Kidney epithelial cell (primary cell): ENCODE measurements around the gene DNAJA1. TPM values are rescaled to one million over a fixed set of nuclear protein-coding genes. Genes with fewer than 3 reads are reported as not detected.
"Not testable (repeated sequence)": the region's sequence is repeated elsewhere in the genome, so short reads cannot be mapped to it uniquely, and the experiment has no call there.

Experiments used
- DNase-seq: peaks from one replicate; pipeline ENCODE4 v3.0.0-alpha.2; 2010; ENCODE audit warnings: low read depth
- H3K27me3 ChIP-seq: 2 replicates; pipeline ENCODE4 v1.6.0; 2011; ENCODE audit warnings: low read length; ENCODE audit not compliant: control insufficient read depth, insufficient read depth
- H3K36me3 ChIP-seq: 2 replicates; pipeline ENCODE4 v1.5.1; 2011; ENCODE audit warnings: low read length; ENCODE audit not compliant: control insufficient read depth, insufficient read depth
- H3K4me3 ChIP-seq: 2 replicates; pipeline ENCODE4 v1.5.1; 2011; ENCODE audit warnings: low read depth, mild to moderate bottlenecking, control low read depth, low read length
- total RNA-seq: library from RNA; depleted of rRNA; stranded (reverse); fragments of >200 nt; gene quantifications from 2 replicates; pipeline ENCODE4 v1.2.3, GENCODE V29; 2015
- TF ChIP-seq, protein P1 (sequence below): IDR thresholded peaks from 2 replicates; pipeline ENCODE4 v1.5.1; 2011; ENCODE audit warnings: mild to moderate bottlenecking, moderate library complexity, low read length, control low read depth, inconsistent platforms; ENCODE audit not compliant: insufficient read depth, poor library complexity, severe bottlenecking

Gene DNAJA1
- total RNA-seq, 1 donor from 2014 or later = 166 TPM

DNA sequence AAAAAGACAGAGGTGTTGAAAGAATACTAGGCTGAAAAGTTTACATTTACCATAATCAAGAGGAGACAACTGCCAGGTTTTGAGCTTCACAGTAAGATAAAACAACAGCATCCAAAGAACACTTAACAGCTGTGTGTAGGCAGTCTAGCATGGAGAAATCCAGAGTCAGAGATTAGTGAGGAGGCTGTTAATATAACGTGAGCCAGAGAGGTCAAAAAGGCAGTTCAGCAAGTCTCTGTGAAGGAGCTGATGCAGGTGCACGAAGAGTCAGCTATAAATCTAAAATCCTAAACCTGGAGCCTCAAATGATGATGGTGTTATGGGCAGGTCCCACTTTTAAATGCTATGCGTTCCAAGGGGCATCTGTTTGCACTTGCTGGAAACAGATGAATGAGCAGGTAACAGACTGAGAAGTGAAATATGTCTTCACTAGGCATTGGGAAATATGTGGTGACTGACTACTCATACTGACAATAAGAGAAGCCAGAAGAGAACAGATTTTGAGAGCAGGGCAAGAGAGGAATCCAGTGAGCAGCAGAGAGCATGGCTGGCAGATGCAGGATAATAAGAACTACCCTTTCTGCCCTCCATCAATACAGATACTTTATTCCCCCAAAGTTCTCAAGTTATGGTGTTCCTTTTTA is 32.4 kb upstream of the DNAJA1 start:
- Histone ChIP-seq H3K4me3 (no peak overlapping the region), H3K36me3 (no peaks in the 10 kb centered on the region), H3K27me3 (no peaks in the 10 kb centered on the region)
- TF ChIP-seq, protein P1, sequence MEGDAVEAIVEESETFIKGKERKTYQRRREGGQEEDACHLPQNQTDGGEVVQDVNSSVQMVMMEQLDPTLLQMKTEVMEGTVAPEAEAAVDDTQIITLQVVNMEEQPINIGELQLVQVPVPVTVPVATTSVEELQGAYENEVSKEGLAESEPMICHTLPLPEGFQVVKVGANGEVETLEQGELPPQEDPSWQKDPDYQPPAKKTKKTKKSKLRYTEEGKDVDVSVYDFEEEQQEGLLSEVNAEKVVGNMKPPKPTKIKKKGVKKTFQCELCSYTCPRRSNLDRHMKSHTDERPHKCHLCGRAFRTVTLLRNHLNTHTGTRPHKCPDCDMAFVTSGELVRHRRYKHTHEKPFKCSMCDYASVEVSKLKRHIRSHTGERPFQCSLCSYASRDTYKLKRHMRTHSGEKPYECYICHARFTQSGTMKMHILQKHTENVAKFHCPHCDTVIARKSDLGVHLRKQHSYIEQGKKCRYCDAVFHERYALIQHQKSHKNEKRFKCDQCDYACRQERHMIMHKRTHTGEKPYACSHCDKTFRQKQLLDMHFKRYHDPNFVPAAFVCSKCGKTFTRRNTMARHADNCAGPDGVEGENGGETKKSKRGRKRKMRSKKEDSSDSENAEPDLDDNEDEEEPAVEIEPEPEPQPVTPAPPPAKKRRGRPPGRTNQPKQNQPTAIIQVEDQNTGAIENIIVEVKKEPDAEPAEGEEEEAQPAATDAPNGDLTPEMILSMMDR = no peak
- DNase-seq = no peak

DNA sequence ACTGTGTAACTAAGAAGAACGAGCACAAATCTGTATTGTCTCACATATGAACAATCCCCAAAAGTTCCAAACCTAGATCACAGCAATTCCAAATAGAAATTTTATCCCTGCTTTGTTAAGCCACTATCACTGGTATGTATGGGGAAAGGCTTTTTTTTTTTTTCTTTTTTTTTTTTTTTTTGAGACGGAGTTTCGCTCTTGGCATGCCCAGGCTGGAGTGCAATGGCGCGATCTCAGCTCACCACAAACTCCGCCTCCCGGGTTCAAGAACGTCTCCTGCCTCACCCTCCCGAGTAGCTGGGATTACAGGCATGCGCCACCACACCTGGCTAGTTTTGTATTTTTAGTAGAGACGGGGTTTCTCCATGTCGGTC is 24.4 kb upstream of the DNAJA1 start:
- DNase-seq, H3K36me3 ChIP-seq, H3K27me3 ChIP-seq: not testable (repeated sequence)
- peak overlapping the region; percentile 69 for H3K4me3 ChIP-seq

DNA sequence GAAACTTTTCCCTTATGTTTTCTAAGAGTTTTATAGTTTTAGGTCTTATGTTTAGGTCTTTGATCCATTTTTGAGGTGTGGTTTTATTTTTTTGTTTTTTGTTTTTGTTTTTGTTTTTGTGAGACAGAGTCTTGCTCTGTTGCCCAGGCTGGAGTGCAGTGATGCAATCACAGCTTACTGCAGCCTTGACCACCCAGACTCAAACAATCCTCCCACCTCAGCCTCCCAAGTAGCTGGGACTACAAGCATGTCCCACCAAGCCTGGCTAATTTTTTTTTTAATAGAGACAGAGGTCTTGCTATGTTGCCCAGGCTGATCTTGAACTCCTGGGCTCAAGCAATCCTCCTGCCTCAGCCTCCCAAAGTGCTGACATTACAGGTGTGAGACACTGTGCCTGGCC is 19.7 kb upstream of the DNAJA1 start:
- H3K27me3 ChIP-seq, H3K4me3 ChIP-seq, DNase-seq: not testable (repeated sequence)

DNA sequence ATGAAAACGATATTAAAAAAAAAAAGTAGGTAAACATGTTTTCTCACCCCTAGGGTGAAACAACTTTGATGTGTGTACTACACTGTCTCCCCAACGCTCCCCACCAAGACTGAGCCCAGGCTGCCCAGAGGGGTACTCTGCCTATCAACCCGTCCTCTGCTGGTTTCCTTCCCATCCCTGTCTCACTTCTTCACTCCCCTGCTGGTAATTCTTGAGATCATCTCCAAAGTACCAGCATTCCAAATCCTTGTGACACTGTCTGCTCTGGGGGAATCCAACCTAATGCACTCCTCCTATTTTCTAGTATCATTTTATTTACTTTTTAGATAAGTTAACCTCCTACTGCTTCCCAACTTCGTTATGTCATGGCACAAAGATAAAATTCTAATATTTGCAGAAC is 17.3 kb upstream of the DNAJA1 start:
- no peak overlapping the region for H3K4me3 ChIP-seq
- no peaks in the 10 kb centered on the region for H3K36me3 ChIP-seq
- TF ChIP-seq, protein P1 = no peak
- DNase-seq = no peak
- no peaks in the 10 kb centered on the region for H3K27me3 ChIP-seq

More for the DNA sequence above, 19.7 kb upstream of the DNAJA1 start:
- not testable (repeated sequence) for H3K36me3 ChIP-seq

DNA sequence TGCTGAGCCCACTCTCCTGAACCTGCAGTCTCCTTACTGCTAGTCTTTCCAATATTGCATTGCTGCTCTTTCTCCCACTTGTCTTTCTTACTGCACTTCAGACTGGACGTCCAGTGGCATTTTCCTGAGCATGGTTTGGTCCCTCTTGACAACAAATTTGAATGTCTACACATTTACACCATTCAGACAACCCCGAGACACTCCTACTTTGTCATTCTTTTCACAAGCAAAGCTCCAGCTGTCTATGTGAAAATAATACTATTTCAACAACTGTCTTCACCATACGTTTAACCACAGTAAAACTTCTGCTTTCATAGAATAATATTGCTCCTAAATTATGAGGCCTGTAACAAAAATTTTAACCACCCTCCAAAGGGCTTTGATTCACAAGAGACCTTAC is 13.2 kb upstream of the DNAJA1 start:
- Histone ChIP-seq H3K36me3 (no peaks in the 10 kb centered on the region), H3K27me3 (no peaks in the 10 kb centered on the region), H3K4me3 (no peak overlapping the region)
- TF ChIP-seq, protein P1 = no peak
- DNase-seq = no peak

DNA sequence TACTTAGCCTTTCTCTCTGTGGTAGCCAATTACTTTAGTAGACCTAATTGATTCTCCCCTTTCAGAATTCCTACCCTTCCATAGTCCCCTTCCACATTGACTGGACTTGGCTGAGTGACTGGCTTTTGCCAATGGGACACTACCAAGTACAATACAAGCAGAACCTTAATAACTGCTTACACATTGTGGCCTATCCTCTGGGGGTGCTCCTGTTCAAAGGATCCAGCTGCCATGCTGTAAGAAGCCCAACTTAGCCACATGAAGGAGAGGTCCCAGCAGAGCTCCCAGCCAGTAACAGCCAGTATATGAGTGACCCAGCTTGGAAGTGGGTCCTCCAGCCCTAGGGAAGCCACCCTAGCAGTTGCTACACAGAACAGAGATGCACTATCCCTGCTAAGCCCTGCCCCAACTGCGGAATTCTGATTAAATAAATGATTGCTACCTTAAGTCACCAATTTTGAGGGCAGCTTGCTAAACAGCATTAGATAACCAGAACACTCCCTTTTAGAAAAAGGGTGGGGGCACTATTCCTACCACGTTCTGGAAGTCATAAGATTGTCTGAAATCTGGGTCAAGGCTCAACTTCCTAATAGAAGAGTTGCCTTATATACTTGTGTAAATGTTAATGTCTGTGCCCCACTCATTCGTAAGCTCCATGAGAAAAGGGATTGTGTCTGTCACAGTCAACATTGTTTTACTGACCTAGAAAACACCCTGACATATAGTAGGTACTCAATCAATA is 12.6 kb upstream of the DNAJA1 start:
- H3K4me3 ChIP-seq = no peak overlapping the region
- TF ChIP-seq, protein P1 = no peak
- no peaks in the 10 kb centered on the region for H3K36me3 ChIP-seq
- no peak for DNase-seq
- no peaks in the 10 kb centered on the region for H3K27me3 ChIP-seq
